Glutamatergic neuron (in vitro differentiated cells): ENCODE data around the gene TRIP11. TPM values are rescaled to one million over a fixed set of nuclear protein-coding genes. Genes with fewer than 3 reads are reported as not detected.
A peak's percentile ranks its signal among the peaks of the same experiment; 100 is the strongest.
"Not testable (repeated sequence)": the region's sequence is repeated elsewhere in the genome, so short reads cannot be mapped to it uniquely, and the experiment has no call there.

Experiments
- DNase-seq: peaks from one replicate; pipeline ENCODE4 v3.0.0; 2022
- H3K27ac Mint-ChIP-seq: one replicate; pipeline ENCODE4 v1.8.0; 2020; ENCODE audit warnings: mild to moderate bottlenecking, mixed read lengths, inconsistent platforms; ENCODE audit not compliant: unreplicated experiment
- H3K27me3 Mint-ChIP-seq: one replicate; pipeline ENCODE4 v1.8.0; 2020; ENCODE audit warnings: mild to moderate bottlenecking, moderate library complexity, mixed read lengths, inconsistent platforms; ENCODE audit not compliant: unreplicated experiment
- H3K36me3 Mint-ChIP-seq: one replicate; pipeline ENCODE4 v1.8.0; 2020; ENCODE audit warnings: mild to moderate bottlenecking, mixed read lengths, inconsistent platforms; ENCODE audit not compliant: unreplicated experiment
- H3K4me1 Mint-ChIP-seq: one replicate; pipeline ENCODE4 v1.8.0; 2020; ENCODE audit warnings: mild to moderate bottlenecking, low read depth, mixed read lengths, inconsistent platforms; ENCODE audit not compliant: unreplicated experiment
- H3K4me3 Mint-ChIP-seq: one replicate; pipeline ENCODE4 v1.8.0; 2020; ENCODE audit warnings: mild to moderate bottlenecking, mixed read lengths, inconsistent platforms; ENCODE audit not compliant: unreplicated experiment
- H3K9me3 Mint-ChIP-seq: one replicate; pipeline ENCODE4 v1.8.0; 2020; ENCODE audit warnings: mild to moderate bottlenecking, moderate library complexity, mixed read lengths, inconsistent platforms; ENCODE audit not compliant: unreplicated experiment
- total RNA-seq: library from RNA; stranded (reverse); fragmentation: NEBNext Ultra II Directional; extraction: Animal tissue kit (Norgen Biotek cat#: 25700); gene quantifications from one replicate; pipeline ENCODE4 v1.2.1, GENCODE V29; 2021; ENCODE audit not compliant: unreplicated experiment
- TF ChIP-seq, protein P1 (sequence below): fragments of 200-600 bp; sonication (generic); IDR thresholded peaks from one replicate; pipeline ENCODE4 v1.5.0; 2021; ENCODE audit not compliant: partially characterized antibody, unreplicated experiment

TRIP11 gene
- total RNA-seq, 1 donor from 2014 or later: 33.8 TPM

- Mint-ChIP-seq H3K4me3 (no peak overlapping the region), H3K9me3 (peaks cover 3% of the 10 kb centered on the region), H3K4me1 (no peaks in the 10 kb centered on the region), H3K36me3 (peaks cover 15% of the 10 kb centered on the region), H3K27ac (no peak overlapping the region), H3K27me3 (no peaks in the 10 kb centered on the region)
- TF ChIP-seq, protein P1, sequence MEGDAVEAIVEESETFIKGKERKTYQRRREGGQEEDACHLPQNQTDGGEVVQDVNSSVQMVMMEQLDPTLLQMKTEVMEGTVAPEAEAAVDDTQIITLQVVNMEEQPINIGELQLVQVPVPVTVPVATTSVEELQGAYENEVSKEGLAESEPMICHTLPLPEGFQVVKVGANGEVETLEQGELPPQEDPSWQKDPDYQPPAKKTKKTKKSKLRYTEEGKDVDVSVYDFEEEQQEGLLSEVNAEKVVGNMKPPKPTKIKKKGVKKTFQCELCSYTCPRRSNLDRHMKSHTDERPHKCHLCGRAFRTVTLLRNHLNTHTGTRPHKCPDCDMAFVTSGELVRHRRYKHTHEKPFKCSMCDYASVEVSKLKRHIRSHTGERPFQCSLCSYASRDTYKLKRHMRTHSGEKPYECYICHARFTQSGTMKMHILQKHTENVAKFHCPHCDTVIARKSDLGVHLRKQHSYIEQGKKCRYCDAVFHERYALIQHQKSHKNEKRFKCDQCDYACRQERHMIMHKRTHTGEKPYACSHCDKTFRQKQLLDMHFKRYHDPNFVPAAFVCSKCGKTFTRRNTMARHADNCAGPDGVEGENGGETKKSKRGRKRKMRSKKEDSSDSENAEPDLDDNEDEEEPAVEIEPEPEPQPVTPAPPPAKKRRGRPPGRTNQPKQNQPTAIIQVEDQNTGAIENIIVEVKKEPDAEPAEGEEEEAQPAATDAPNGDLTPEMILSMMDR: no peak
- no peak for DNase-seq
Measured at GRCh38 chr14:92049781-92050180, 9.9 kb upstream of the TRIP11 start.

DNA sequence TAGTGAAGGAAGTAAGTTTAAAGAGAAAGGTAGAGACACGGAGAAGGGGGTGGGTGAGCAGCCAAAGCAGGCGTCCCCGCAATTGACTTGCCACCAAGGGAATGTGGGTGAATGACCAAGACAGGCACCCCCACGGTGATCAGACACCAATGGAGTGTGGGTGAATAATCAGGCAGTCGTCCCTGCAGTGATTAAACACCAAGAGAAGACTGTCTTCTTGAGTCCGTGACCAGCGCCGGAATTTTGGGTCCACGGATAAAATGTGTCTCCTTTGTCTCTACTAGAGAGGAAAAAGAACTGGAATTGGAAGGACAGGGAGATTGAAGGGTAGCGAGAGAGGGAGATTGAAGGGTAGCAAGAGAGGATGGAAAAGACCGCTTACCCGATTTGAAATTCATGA, 9.4 kb upstream of the TRIP11 start:
- H3K36me3 Mint-ChIP-seq: peaks cover 15% of the 10 kb centered on the region
- DNase-seq, H3K4me3 Mint-ChIP-seq, H3K27ac Mint-ChIP-seq, H3K4me1 Mint-ChIP-seq, H3K9me3 Mint-ChIP-seq, H3K27me3 Mint-ChIP-seq: not testable (repeated sequence)

- H3K36me3 Mint-ChIP-seq: peaks cover 15% of the 10 kb centered on the region
- H3K27ac Mint-ChIP-seq, H3K4me1 Mint-ChIP-seq, DNase-seq, H3K27me3 Mint-ChIP-seq, H3K4me3 Mint-ChIP-seq, H3K9me3 Mint-ChIP-seq: not testable (repeated sequence)
Measured at GRCh38 chr14:92045904-92046303, 6.0 kb upstream of the TRIP11 start.

DNA sequence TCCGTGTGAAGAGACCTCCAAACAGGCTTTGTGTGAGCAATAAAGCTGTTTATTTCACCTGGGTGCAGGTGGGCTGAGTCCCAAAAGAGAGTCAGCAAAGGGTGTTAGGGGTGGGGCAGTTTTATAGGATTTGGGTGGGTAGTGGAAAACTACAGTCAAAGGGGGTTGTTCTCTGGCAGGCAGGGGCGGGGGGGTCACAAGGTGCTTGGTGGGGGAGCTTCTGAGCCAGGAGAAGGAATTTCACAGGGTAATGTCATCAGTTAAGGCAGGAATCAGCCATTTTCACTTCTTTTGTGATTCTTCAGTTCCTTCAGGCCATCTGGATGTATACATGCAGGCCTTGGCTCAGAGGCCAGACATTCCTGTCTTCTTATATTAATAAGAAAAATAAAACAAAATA, 1.9 kb upstream of the TRIP11 start:
- peaks cover 10% of the 10 kb centered on the region for H3K4me1 Mint-ChIP-seq
- H3K4me3 Mint-ChIP-seq, H3K9me3 Mint-ChIP-seq, H3K27ac Mint-ChIP-seq, H3K27me3 Mint-ChIP-seq, DNase-seq, H3K36me3 Mint-ChIP-seq: not testable (repeated sequence)

DNA sequence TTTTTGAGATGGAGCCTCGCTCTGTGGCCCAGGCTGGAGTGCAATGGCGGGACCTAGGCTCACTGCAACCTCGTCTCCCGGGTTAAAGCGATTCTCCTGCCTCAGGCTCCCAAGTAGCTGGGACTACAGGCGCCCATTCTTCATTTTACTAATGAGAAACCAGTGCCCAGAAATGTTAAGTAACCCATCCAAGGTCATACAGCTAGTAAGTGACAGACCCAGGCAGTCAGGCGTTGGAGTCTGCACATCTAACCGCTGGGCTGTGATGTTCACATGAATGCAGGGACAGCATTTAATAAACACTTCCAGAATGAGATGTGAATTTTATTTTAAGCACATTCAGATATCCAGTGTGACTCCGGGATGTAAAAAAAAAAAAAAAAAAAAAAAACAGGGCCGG, 1.3 kb upstream of the TRIP11 start:
- Mint-ChIP-seq H3K4me3 (no peak overlapping the region), H3K27ac (no peak overlapping the region), H3K36me3 (no peaks in the 10 kb centered on the region), H3K27me3 (no peaks in the 10 kb centered on the region), H3K9me3 (peaks cover 5% of the 10 kb centered on the region), H3K4me1 (peaks cover 10% of the 10 kb centered on the region)
- no peak for DNase-seq
- TF ChIP-seq, protein P1: no peak

DNA sequence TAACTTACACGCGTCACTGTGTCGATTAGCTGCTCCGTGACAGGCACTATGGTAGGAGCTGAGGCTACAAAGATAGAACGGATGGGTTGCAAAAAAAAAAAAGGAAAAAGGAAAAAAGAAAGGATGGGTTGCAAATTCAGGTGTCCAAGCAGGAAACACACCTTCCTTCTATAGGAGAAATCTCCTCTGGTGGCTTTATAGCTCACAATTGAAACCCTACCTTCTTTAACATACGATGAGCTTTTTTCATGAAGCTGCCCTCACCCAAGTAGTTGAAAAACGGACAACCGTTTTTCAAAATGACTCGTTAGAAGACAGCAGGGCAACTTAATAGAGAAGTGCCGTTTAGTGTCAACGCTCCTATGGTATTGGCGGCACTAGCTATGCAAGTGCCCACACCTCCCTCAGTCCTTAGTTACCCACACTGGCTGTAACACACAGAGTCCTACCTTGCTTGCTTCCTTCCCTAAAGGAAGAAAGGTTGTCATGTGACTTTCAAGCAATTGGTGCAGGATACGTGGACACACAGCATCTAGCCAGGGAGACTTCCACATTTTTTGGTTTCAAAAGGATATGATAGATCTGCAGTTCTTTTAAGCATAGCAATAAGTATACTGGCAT, 682 bp upstream of the TRIP11 start:
- TF ChIP-seq, protein P1: no peak
- Mint-ChIP-seq H3K4me3 (peak overlapping the region; percentile 99), H3K9me3 (peaks cover 5% of the 10 kb centered on the region), H3K36me3 (no peaks in the 10 kb centered on the region), H3K4me1 (peaks cover 10% of the 10 kb centered on the region), H3K27ac (peak overlapping the region; percentile 97), H3K27me3 (no peaks in the 10 kb centered on the region)
- DNase-seq: no peak
